NCI-H1930 (cell line): Measurements from ENCODE around the gene PDE4D.

Source experiments
- DNase-seq, 2 experiments: peaks; one replicate each; lab custom pipeline; 2025; lab: John Stamatoyannopoulos, UW

The PDE4D gene

DNA sequence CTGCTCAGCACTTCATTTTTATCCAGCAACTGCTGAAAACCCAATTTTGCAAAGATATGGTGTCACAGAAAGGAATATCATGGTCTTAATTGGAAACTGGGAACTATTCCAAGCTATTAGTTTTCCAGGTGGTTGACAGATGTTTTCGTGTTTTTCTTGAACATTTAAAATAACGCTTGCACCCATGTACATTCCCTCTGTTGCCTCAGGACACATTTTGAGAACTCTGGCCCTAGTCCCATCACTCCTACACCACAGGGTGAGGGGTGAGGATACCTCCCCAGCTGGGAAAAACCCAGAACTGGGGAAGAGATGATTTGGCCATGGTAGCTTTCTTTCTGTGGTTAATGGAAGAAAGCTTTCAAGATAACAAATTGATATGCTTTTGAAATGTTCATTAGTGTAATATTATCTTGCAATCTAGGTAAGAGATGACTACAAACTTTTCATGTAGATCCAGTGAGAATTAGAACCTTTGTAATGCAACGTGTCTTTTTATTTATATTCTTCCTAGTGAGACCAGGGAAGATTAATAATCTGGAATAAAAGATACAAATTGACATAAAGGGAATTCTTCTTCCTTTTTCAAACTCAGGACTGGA, 683.7 kb downstream of the PDE4D start:
- DNase-seq, result no peak

- DNase-seq, result no peak
Observed at GRCh38 chr5:59208474-59208873, 685.1 kb downstream of the PDE4D start.

DNA sequence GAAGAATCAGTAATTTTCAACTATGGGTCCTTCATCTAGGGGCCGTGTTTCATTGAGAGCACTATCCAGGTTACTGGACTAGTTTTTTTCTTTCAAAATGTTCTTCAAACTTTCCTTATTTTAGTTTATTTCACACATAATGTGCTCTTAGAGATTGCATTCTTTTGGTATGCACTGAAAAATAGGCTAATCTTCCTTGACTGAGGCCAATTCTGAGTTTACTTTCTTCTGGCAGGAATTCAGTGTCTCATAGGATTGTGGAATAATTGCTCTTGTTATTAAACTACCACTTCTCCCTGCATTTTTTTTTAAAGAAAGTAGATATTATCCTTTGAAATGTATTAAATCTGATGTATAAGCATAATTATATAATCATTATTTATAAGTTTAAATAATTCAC, 686.1 kb downstream of the PDE4D start:
- DNase-seq, result no peak

- no peak for DNase-seq
Observed at GRCh38 chr5:59206132-59206581, 687.4 kb downstream of the PDE4D start.

DNA sequence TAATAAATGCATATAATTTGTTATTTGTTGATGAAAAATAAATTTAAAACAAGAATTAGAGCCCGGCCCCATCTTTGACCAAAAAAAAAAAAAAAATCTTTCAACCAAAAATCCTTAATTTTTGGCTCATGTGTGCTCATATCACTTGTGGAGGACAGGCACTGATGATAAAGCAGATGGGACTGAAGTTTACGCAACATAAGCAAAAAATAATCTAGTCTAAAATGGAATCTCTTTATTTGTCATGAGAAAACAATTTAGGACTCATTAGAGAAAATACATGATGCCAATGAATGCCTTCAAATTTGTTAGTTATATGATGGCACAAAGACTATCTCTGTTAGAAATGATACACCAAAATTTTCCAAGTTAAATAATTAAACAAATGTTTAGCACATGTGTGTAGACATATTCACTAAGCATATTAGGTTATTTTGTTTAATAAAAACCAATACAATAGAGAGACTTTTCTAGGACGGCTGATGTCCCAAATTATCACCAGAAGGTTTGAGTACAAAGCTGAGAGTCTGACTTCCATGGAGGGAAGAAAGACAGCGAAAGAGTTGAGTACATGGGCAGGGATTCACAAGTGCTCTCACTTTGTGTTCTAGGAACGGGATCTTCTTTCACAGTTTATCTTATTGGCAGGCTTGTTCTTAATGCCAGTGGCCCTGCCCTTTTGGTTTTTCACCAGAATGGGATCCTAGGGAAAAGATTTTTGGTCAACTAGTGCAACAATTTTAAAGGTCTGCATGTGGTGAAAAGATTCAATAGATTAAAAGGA, 689.2 kb downstream of the PDE4D start:
- DNase-seq, result no peak

DNA sequence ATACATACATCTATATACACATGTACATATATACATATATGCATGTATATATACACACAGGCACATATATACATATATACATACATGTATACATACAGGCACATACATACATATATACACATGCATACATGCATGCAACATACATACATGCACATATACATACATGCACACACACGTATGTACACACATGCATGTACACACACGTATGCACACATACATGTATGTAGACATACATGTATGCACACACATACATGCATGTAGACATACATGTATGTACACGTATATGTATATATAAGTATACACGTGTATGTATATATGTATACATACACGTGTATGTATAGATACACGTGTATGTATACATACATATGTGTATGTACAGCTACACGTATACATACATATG, 693.7 kb downstream of the PDE4D start:
- DNase-seq, result no peak

GRCh38 chr5:59198832-59199231, 694.7 kb downstream of the PDE4D start:
- DNase-seq, result no peak

- DNase-seq, result no peak
Observed at GRCh38 chr5:59198365-59198764, 695.2 kb downstream of the PDE4D start.

- DNase-seq, result no peak
Observed at GRCh38 chr5:59197911-59198310, 695.6 kb downstream of the PDE4D start.

- no peak for DNase-seq
Observed at GRCh38 chr5:59193616-59194319, 699.8 kb downstream of the PDE4D start.

DNA sequence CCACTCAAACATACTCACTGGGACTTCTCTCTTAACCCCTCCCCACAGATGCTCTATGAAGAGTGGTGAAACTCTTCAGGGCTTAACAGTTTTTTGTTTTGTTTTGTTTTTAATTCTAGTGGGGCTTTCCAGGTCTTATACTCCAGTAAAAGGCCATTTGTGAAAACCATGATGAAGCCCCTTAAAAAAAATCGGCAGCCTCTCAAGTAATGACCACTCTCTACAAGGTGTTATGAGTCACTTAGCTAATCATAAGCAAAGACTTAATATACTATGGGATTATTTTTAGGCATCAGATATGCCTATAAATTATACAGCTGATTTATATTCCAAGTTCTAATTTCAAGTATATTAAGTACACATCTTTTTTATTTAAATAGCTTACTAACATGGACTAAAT, 702.8 kb downstream of the PDE4D start:
- no peak for DNase-seq

- no peak for DNase-seq
Observed at GRCh38 chr5:59189472-59190244, 703.9 kb downstream of the PDE4D start.

- DNase-seq, result peak in 1 of 2 experiments; percentile 43
Observed at GRCh38 chr5:59188419-59189225, 704.9 kb downstream of the PDE4D start.

DNA sequence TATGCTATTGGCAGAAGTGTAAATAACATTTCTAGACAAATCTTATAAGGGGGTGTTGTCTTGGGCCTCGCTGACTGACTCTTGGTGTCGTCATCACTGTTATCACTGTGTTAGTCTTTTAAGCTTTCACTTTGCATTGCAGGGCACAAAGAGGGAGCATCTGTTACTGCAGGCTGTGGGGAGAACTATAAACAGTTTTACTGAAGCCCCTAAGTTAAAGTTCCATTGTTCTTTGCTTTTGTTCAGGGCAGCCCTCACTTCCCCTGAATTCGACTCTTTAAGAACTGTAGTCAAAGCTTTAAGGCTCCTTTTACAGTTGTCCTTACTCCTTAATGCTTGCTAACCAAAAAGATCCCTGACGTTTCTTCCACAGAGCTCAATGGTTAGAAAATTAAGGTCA, 705.7 kb downstream of the PDE4D start:
- no peak for DNase-seq

DNA sequence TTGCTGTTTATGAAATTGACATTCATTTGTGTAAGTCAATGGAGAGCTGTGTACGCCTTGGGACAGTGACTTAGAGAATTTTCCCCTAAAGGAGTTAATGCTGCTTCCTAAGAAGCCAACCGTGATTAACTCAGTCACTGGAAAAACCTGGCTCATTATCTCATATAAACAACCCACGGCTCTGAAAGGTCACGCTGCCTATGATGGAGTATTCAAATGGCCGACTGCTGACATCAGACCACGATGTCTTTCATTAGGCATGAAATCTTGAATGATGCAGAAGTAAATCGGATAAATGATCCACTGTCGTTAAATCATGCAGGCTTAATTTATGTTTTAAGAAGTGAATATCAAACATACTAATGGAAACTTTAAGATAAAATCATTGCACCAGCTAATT, 706.9 kb downstream of the PDE4D start:
- no peak for DNase-seq

GRCh38 chr5:59185757-59186385, 707.7 kb downstream of the PDE4D start:
- DNase-seq, result no peak

DNA sequence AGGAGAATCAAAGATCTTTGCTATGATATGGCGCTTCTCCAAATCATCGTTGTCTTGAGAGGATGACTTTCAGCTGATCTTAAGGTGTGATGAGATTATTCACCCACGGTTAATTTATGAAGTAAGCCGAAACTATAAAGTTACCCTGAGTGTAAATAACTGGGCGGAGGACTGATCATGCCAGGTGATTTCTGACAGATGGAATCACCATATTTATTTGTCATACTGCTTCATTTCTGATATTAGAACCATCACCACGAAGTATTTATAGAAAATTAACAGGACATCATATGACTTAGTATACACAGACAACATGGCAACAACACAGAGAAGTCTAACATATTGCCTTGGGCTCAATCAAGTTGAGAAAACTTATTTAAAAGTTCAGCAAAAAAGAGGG, 708.8 kb downstream of the PDE4D start:
- DNase-seq, result no peak

DNA sequence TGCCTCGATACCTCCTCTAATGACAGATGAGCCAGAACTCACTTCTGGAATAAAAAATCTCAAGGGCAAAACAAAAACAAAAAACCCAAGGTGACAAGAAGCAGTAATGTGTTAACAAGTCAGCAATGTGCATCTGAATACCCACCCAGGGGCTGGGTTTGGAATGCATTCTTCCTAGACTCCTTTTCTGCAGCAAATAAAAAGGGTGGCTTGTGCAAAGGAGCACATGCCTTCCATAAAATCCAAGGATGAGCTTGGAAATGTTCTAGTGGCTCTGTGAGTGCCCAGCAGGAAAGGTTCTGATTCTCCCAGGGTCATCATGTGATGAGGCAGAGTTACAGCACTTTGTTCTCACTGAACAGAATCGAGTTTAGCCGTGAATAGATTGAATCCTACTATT, 710.8 kb downstream of the PDE4D start:
- DNase-seq, result no peak

- DNase-seq, result no peak
Observed at GRCh38 chr5:59180515-59180914, 713.0 kb downstream of the PDE4D start.

DNA sequence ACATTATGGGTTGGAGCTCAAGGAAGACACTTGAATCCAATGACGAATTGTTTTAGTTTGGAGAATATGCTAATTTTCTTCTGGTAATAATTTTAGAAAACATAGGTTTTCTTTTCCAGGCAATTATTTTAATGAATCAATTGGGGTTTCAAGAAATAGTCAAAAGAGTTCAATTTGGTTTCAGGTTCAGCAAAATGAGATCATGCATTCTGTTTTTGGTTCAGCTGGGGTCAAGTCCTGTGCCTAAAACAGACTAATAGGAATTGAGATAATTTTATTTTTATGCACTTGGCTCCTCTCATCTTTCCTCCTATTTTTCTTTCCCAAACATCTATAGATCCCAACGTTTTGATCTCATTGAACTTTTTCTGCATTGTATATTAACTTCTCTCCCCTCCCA, 713.8 kb downstream of the PDE4D start:
- no peak for DNase-seq

DNA sequence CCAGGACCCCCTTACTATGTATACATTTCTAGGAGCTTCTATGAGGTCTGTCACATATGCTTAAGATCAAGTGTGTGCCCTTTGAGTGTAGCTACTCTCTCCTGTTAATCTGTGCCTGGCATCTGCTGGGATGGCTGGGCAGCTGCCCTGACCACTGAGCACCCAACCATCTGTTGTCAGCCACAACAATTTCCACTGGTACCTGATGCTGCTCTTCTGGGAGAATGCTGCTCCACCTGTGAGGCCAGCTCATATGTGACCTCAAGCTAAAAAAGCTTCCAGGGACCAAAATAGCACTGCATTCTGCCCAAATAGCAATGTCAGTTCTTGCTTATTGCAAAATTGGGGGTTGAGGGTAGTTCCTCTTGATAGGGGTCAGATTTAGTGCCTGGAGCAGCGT, 715.0 kb downstream of the PDE4D start:
- no peak for DNase-seq
